Measurements from ENCODE around the gene ITPA. TPM values are rescaled to one million over a fixed set of nuclear protein-coding genes. Genes with fewer than 3 reads are reported as not detected.

ITPA gene
- total RNA-seq, 1 experiment from 2014 or later: 77.3 TPM

- H3K79me2 ChIP-seq (ENCODE audit: insufficient read depth, low read length): no peaks in the 10 kb centered on the region
- POLR2A ChIA-PET: no interaction called here
- no peak overlapping the region for H2AFZ ChIP-seq (ENCODE audit: low read depth, low read length, poor library complexity, severe bottlenecking)
- DNase-seq (ENCODE audit: low read depth, low spot score): no peak
- H3K36me3 ChIP-seq (ENCODE audit: control insufficient read depth in 1 of 2, insufficient read depth in 2 of 2, low read length in 2 of 2): no peaks in the 10 kb centered on the region
- no TSS peak for BruUV-seq (replicated peaks)
- no peak overlapping the region for H3K4me2 ChIP-seq (ENCODE audit: low read length)
- RAD21 ChIA-PET (ENCODE audit: low non-redundant PET in 1 of 2, low total read pairs in 2 of 2, uncharacterized antibody in 2 of 2, unreplicated experiment in 2 of 2): no interaction called here
- intact Hi-C loops (cut with micrococcal nuclease): no loop called here
- H3K27me3 ChIP-seq (ENCODE audit: insufficient read depth, low read length): no peaks in the 10 kb centered on the region
- H3K27ac ChIP-seq (ENCODE audit: low read depth, low read length): no peak overlapping the region
- H3K9me2 ChIP-seq (ENCODE audit: insufficient read depth): no peaks in the 10 kb centered on the region
- TF ChIP-seq EZH2 (IDR thresholded peaks at IDR 0.05) (no peak), POLR2AphosphoS5 (IDR thresholded peaks at IDR 0.05; ENCODE audit: low read depth, low read length) (no peak), CEBPB (IDR thresholded peaks at IDR 0.05; ENCODE audit: low read depth) (no peak), ZBTB33 (IDR thresholded peaks at IDR 0.05; ENCODE audit: extremely low read depth, insufficient replicate concordance, low read length) (no peak), MAX (IDR thresholded peaks at IDR 0.05) (no peak), POLR2A (IDR thresholded peaks at IDR 0.05; ENCODE audit: borderline replicate concordance, extremely low read depth, insufficient read depth, insufficient read length) (no peak), ELF1 (IDR thresholded peaks at IDR 0.05; ENCODE audit: borderline replicate concordance, low read depth) (no peak), JUND (IDR thresholded peaks at IDR 0.05) (no peak), ATF3 (IDR thresholded peaks at IDR 0.05) (no peak), TCF7L2 (IDR thresholded peaks at IDR 0.05; ENCODE audit: borderline replicate concordance, extremely low read depth, insufficient read depth, insufficient read length) (no peak), EZH2phosphoT487 (IDR thresholded peaks at IDR 0.05; ENCODE audit: borderline replicate concordance) (no peak), CTCF (IDR thresholded peaks at IDR 0.05 in 2 of 3, conservative IDR thresholded peaks at IDR 0.05 in 1 of 3; ENCODE audit: borderline replicate concordance in 1 of 3, insufficient read depth in 1 of 3, low read depth in 2 of 3, low read length in 2 of 3) (no peak), FOSL1 (IDR thresholded peaks at IDR 0.05; ENCODE audit: low read depth) (no peak), REST (IDR thresholded peaks at IDR 0.05; ENCODE audit: low read depth) (no peak)
- CTCF ChIA-PET: no interaction called here
- no peak overlapping the region for H3K4me3 ChIP-seq (replicated peaks in 1 of 2; ENCODE audit: low read depth in 1 of 2, low read length in 2 of 2)
- no peak for ATAC-seq
- no peaks in the 10 kb centered on the region for H3K9me3 ChIP-seq (ENCODE audit: control insufficient read depth in 1 of 2, insufficient read depth in 1 of 2, low read depth in 1 of 2, low read length in 2 of 2)
- no peak overlapping the region for H3K9ac ChIP-seq (ENCODE audit: low read length)
- no peaks in the 10 kb centered on the region for H4K20me1 ChIP-seq (ENCODE audit: insufficient read depth)
- H3K4me1 ChIP-seq (ENCODE audit: control insufficient read depth in 1 of 2, insufficient read depth in 2 of 2, low read length in 2 of 2): 0 out of 4 replicates have a peak, but pooled peaks cover 0 to under 1% of the 10 kb centered on the region in 2 experiments
These were observed 29.0 kb upstream of the ITPA start for GRCh38 chr20:3180319-3180718.

All from HCT116 (cell line).